Subcutaneous abdominal adipose tissue (tissue), 5 donors: ENCODE data around the gene PLCB4.

Experiments
- H3K27ac ChIP-seq: one replicate; pipeline ENCODE4 v1.7.0; 2013; ENCODE audit warnings: low read depth, mild to moderate bottlenecking, inconsistent platforms, low read length, moderate library complexity
- H3K27me3 ChIP-seq, 5 donors: one replicate each; pipeline ENCODE4 v1.7.0; 2013; ENCODE audit warnings: low read length in 5 of 5, inconsistent platforms in 1 of 5; ENCODE audit not compliant: control insufficient read depth in 5 of 5, insufficient read depth in 4 of 5
- H3K36me3 ChIP-seq, 5 donors: one replicate each; pipeline ENCODE4 v1.7.0; 2013; ENCODE audit warnings: low read length in 5 of 5; ENCODE audit not compliant: control insufficient read depth in 5 of 5, insufficient read depth in 5 of 5
- H3K4me1 ChIP-seq, 5 donors: one replicate each; pipeline ENCODE4 v1.7.0; 2013; ENCODE audit warnings: low read length in 5 of 5, mild to moderate bottlenecking in 3 of 5, moderate library complexity in 1 of 5; ENCODE audit not compliant: control insufficient read depth in 5 of 5, insufficient read depth in 5 of 5
- H3K4me3 ChIP-seq, 5 donors: one replicate each; pipeline ENCODE4 v1.7.0; 2013; ENCODE audit warnings: low read length in 5 of 5, low read depth in 1 of 5
- H3K9ac ChIP-seq, 5 donors: one replicate each; pipeline ENCODE4 v1.7.0; 2013; ENCODE audit warnings: low read length in 5 of 5, mild to moderate bottlenecking in 4 of 5, moderate library complexity in 3 of 5
- H3K9me3 ChIP-seq, 5 donors: one replicate each; pipeline ENCODE4 v1.7.0; 2013; ENCODE audit warnings: low read length in 5 of 5; ENCODE audit not compliant: control insufficient read depth in 5 of 5
- donor health status: healthy.
- donor health status: healthy.
- donor health status: healthy.
- donor health status: healthy.
- donor health status: healthy.

The PLCB4 gene

GRCh38 chr20:9412309-9412708 is 343.4 kb downstream of the PLCB4 start:
- H3K9ac ChIP-seq, result no peak overlapping the region
- no peak overlapping the region for H3K27ac ChIP-seq
- no peak overlapping the region for H3K4me3 ChIP-seq
- H3K27me3 ChIP-seq, result no peaks in the 10 kb centered on the region
- H3K9me3 ChIP-seq, result no peaks in the 10 kb centered on the region
- H3K4me1 ChIP-seq, result no peaks in the 10 kb centered on the region
- H3K36me3 ChIP-seq, result no peaks in the 10 kb centered on the region

GRCh38 chr20:9413001-9413400 is 344.1 kb downstream of the PLCB4 start:
- Histone ChIP-seq H3K27me3 (no peaks in the 10 kb centered on the region), H3K4me1 (no peaks in the 10 kb centered on the region), H3K4me3 (no peak overlapping the region), H3K36me3 (no peaks in the 10 kb centered on the region), H3K9ac (no peak overlapping the region), H3K9me3 (no peaks in the 10 kb centered on the region), H3K27ac (no peak overlapping the region)

GRCh38 chr20:9415426-9415825 is 346.5 kb downstream of the PLCB4 start:
- no peak overlapping the region for H3K4me3 ChIP-seq
- H3K4me1 ChIP-seq, result no peaks in the 10 kb centered on the region
- no peaks in the 10 kb centered on the region for H3K27me3 ChIP-seq
- H3K27ac ChIP-seq, result no peak overlapping the region
- H3K9ac ChIP-seq, result no peak overlapping the region
- no peaks in the 10 kb centered on the region for H3K9me3 ChIP-seq
- peaks cover 0 to 2% (median 0%) of the 10 kb centered on the region in 5 donors for H3K36me3 ChIP-seq

- no peak overlapping the region for H3K4me3 ChIP-seq
- no peaks in the 10 kb centered on the region for H3K9me3 ChIP-seq
- H3K27me3 ChIP-seq, result no peaks in the 10 kb centered on the region
- no peak overlapping the region for H3K9ac ChIP-seq
- no peaks in the 10 kb centered on the region for H3K4me1 ChIP-seq
- H3K36me3 ChIP-seq, result peaks cover 0 to 4% (median 2%) of the 10 kb centered on the region in 5 donors
- no peak overlapping the region for H3K27ac ChIP-seq
These were observed 347.5 kb downstream of the PLCB4 start for GRCh38 chr20:9416421-9416820.

GRCh38 chr20:9417665-9418064 is 348.8 kb downstream of the PLCB4 start:
- H3K27ac ChIP-seq, result no peak overlapping the region
- no peak overlapping the region for H3K9ac ChIP-seq
- H3K36me3 ChIP-seq, result peaks cover 0 to 7% (median 3%) of the 10 kb centered on the region in 5 donors
- H3K27me3 ChIP-seq, result no peaks in the 10 kb centered on the region
- no peak overlapping the region for H3K4me3 ChIP-seq
- H3K4me1 ChIP-seq, result no peaks in the 10 kb centered on the region
- no peaks in the 10 kb centered on the region for H3K9me3 ChIP-seq

- H3K27me3 ChIP-seq, result no peaks in the 10 kb centered on the region
- no peaks in the 10 kb centered on the region for H3K4me1 ChIP-seq
- H3K9ac ChIP-seq, result no peak overlapping the region
- H3K36me3 ChIP-seq, result peaks cover 0 to 12% (median 3%) of the 10 kb centered on the region in 5 donors
- no peak overlapping the region for H3K27ac ChIP-seq
- H3K4me3 ChIP-seq, result no peak overlapping the region
- H3K9me3 ChIP-seq, result no peaks in the 10 kb centered on the region
These were observed 353.6 kb downstream of the PLCB4 start for GRCh38 chr20:9422321-9423057.

- Histone ChIP-seq H3K4me3 (no peak overlapping the region), H3K9me3 (no peaks in the 10 kb centered on the region), H3K27ac (no peak overlapping the region), H3K4me1 (no peaks in the 10 kb centered on the region), H3K9ac (no peak overlapping the region), H3K36me3 (peaks cover 0 to 12% (median 3%) of the 10 kb centered on the region in 5 donors), H3K27me3 (no peaks in the 10 kb centered on the region)
These were observed 355.7 kb downstream of the PLCB4 start for GRCh38 chr20:9424551-9424950.

- Histone ChIP-seq H3K27ac (no peak overlapping the region), H3K36me3 (peaks cover 0 to 4% (median 0%) of the 10 kb centered on the region in 5 donors), H3K9me3 (no peaks in the 10 kb centered on the region), H3K9ac (no peak overlapping the region), H3K27me3 (no peaks in the 10 kb centered on the region), H3K4me1 (no peaks in the 10 kb centered on the region), H3K4me3 (no peak overlapping the region)
These were observed 358.8 kb downstream of the PLCB4 start for GRCh38 chr20:9427430-9428291.

- Histone ChIP-seq H3K9ac (no peak overlapping the region), H3K27me3 (no peaks in the 10 kb centered on the region), H3K9me3 (no peaks in the 10 kb centered on the region), H3K4me3 (no peak overlapping the region), H3K27ac (no peak overlapping the region), H3K36me3 (peaks cover 0 to 4% (median 0%) of the 10 kb centered on the region in 5 donors), H3K4me1 (no peaks in the 10 kb centered on the region)
These were observed 359.4 kb downstream of the PLCB4 start for GRCh38 chr20:9428292-9428607.

GRCh38 chr20:9439806-9440205 is 370.9 kb downstream of the PLCB4 start:
- Histone ChIP-seq H3K27me3 (no peaks in the 10 kb centered on the region), H3K27ac (no peak overlapping the region), H3K4me1 (peaks cover 0 to 1% (median 0%) of the 10 kb centered on the region in 5 donors), H3K9ac (no peak overlapping the region), H3K9me3 (peaks cover 3 to 16% (median 7%) of the 10 kb centered on the region in 5 donors), H3K4me3 (no peak overlapping the region), H3K36me3 (no peaks in the 10 kb centered on the region)
